Prostate gland (tissue), 2 donors: ENCODE measurements around the gene NMNAT1. TPM values are rescaled to one million over a fixed set of nuclear protein-coding genes. Genes with fewer than 3 reads are reported as not detected.
"Not testable (repeated sequence)": the region's sequence is repeated elsewhere in the genome, so short reads cannot be mapped to it uniquely, and the experiment has no call there.

Experiments
- DNase-seq: peaks from one replicate; pipeline ENCODE4 v3.0.0-alpha.2; 2019; ENCODE audit warnings: low spot score
- H3K27ac ChIP-seq, 2 donors: fragments of 200-600 bp; sonication (generic); 2 replicates each; pipeline ENCODE4 v1.5.1; 2017 to 2019
- H3K27me3 ChIP-seq: fragments of 200-600 bp; sonication (generic); replicated peaks from 2 replicates; pipeline ENCODE4 v1.5.1; 2019; ENCODE audit not compliant: insufficient read depth
- H3K36me3 ChIP-seq, 2 donors: fragments of 200-600 bp; sonication (generic); 1 replicate in 1 of 2; 2 replicates in 1 of 2; pipeline versions ENCODE4 v1.5.1 to v1.8.1; 2017 to 2019
- H3K4me1 ChIP-seq: fragments of 200-600 bp; sonication (generic); replicated peaks from 2 replicates; pipeline ENCODE4 v1.5.1; 2019
- H3K4me3 ChIP-seq, 2 donors: fragments of 200-600 bp; sonication (generic); 2 replicates each; pipeline ENCODE4 v1.5.1; 2017 to 2019
- H3K9me3 ChIP-seq: fragments of 200-600 bp; sonication (generic); 2 replicates; pipeline ENCODE4 v1.5.1; 2017
- POLR2A ChIP-seq: fragments of 450-650 bp; IDR thresholded peaks from one replicate; pipeline ENCODE4 v1.6.1; 2016; ENCODE audit warnings: antibody characterized with exemption, mild to moderate bottlenecking
- POLR2AphosphoS5 ChIP-seq: sonication (generic); formaldehyde crosslinking; IDR thresholded peaks from one replicate; pipeline ENCODE4 v1.6.1; 2017; ENCODE audit warnings: antibody characterized with exemption
- WGBS: methylation state at CpG from one replicate; pipeline ENCODE4 v1.1.5; 2018; 5-methylcytosine and 5-hydroxymethylcytosine counted together
- intact Hi-C: fragments of 100-400 bp; cut with DNase I; formaldehyde crosslinking; loops from one replicate; pipeline ENCODE4 v1.14.2; 2022
- total RNA-seq, 2 donors: library from RNA; depleted of rRNA; stranded (reverse); fragments of >200 nt; gene quantifications; one replicate each; pipeline ENCODE4 v1.1.0, GENCODE V29; 2016
- TF ChIP-seq, protein P1 (sequence below), 4 experiments: fragments of 200-600 bp in 2 of 4; fragments of 450-650 bp in 2 of 4; sonication (generic) in 2 of 4; IDR thresholded peaks; 1 replicate in 3 of 4; 2 replicates in 1 of 4; pipeline ENCODE4 v1.5.1; 2016 to 2019; ENCODE audit warnings: antibody characterized with exemption in 4 of 4, mild to moderate bottlenecking in 2 of 4, moderate library complexity in 2 of 4

The NMNAT1 gene
- total RNA-seq, 2 donors from 2014 or later, result 7.2 to 8.7 TPM

- Histone ChIP-seq H3K9me3 (no peaks in the 10 kb centered on the region), H3K4me1 (peaks cover 10% of the 10 kb centered on the region), H3K36me3 (no peaks in the 10 kb centered on the region), H3K4me3 (peak overlapping the region; percentile 35 to 49), H3K27ac (peak overlapping the region; percentile 92 to 94), H3K27me3 (no peaks in the 10 kb centered on the region)
- WGBS, result under 1% methylated on average over 33 of the region's 45 CpGs
- intact Hi-C loops, result no loop called here
- TF ChIP-seq, protein P1, sequence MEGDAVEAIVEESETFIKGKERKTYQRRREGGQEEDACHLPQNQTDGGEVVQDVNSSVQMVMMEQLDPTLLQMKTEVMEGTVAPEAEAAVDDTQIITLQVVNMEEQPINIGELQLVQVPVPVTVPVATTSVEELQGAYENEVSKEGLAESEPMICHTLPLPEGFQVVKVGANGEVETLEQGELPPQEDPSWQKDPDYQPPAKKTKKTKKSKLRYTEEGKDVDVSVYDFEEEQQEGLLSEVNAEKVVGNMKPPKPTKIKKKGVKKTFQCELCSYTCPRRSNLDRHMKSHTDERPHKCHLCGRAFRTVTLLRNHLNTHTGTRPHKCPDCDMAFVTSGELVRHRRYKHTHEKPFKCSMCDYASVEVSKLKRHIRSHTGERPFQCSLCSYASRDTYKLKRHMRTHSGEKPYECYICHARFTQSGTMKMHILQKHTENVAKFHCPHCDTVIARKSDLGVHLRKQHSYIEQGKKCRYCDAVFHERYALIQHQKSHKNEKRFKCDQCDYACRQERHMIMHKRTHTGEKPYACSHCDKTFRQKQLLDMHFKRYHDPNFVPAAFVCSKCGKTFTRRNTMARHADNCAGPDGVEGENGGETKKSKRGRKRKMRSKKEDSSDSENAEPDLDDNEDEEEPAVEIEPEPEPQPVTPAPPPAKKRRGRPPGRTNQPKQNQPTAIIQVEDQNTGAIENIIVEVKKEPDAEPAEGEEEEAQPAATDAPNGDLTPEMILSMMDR (IDR thresholded peaks at IDR 0.05), result peak in 2 of 4 experiments; percentile 21 to 43
- TF ChIP-seq POLR2AphosphoS5 (peak; percentile 94), POLR2A (peak; percentile 96)
- peak; percentile 100 for DNase-seq
These were observed 32.7 kb upstream of the NMNAT1 start for GRCh38 chr1:9910423-9911178.

- H3K27ac ChIP-seq, result peak overlapping the region in 1 of 2 donors; percentile 92
- H3K36me3 ChIP-seq, result no peaks in the 10 kb centered on the region
- peaks cover 10% of the 10 kb centered on the region for H3K4me1 ChIP-seq
- intact Hi-C loops, result no loop called here
- no peak for TF ChIP-seq POLR2A
- 79% methylated on average over 12 of the region's 12 CpGs for WGBS
- H3K27me3 ChIP-seq, result no peaks in the 10 kb centered on the region
- DNase-seq, result no peak
- H3K9me3 ChIP-seq, result no peaks in the 10 kb centered on the region
- H3K4me3 ChIP-seq, result no peak overlapping the region
These were observed 30.9 kb upstream of the NMNAT1 start for GRCh38 chr1:9912264-9912936.

GRCh38 chr1:9914610-9914937, 28.7 kb upstream of the NMNAT1 start:
- TF ChIP-seq, protein P1 (IDR thresholded peaks at IDR 0.05), result peak in 1 of 4 experiments; percentile 29
- TF ChIP-seq POLR2AphosphoS5, result no peak
- TF ChIP-seq POLR2A, result no peak
- intact Hi-C loops, result no loop called here
- H3K27ac ChIP-seq, result no peak overlapping the region
- H3K36me3 ChIP-seq, result no peaks in the 10 kb centered on the region
- DNase-seq, result no peak
- 48% methylated on average over 2 of the region's 2 CpGs for WGBS
- H3K4me1 ChIP-seq, result peaks cover 6% of the 10 kb centered on the region
- no peak overlapping the region for H3K4me3 ChIP-seq
- no peaks in the 10 kb centered on the region for H3K9me3 ChIP-seq
- H3K27me3 ChIP-seq, result no peaks in the 10 kb centered on the region

DNA sequence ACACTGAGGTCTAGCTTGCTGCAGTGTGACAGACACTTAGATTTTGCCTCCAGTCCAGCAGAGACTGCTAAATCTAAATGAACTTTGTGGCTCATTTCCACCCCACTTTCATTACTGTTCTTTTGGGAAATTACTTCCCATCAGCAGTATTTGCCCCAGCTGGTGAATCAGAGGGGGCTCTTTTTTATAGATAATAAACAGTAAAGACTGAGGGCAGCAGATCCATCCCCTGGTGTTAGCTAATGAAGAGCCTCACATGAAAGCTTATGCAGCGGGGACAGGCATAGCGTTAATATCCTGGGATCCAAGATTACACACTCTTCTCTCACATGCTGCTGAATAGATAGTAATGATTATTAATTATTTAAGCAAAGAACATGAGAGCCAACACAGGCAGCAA, 26.8 kb upstream of the NMNAT1 start:
- H3K27ac ChIP-seq, result no peak overlapping the region
- H3K4me3 ChIP-seq, result no peak overlapping the region
- no peak for DNase-seq
- 96% methylated on average over 2 of the region's 2 CpGs for WGBS
- no peaks in the 10 kb centered on the region for H3K36me3 ChIP-seq
- no peaks in the 10 kb centered on the region for H3K27me3 ChIP-seq
- intact Hi-C loops, result no loop called here
- H3K9me3 ChIP-seq, result no peaks in the 10 kb centered on the region
- peaks cover 3% of the 10 kb centered on the region for H3K4me1 ChIP-seq
- TF ChIP-seq POLR2A, result no peak
- no peak for TF ChIP-seq POLR2AphosphoS5
- TF ChIP-seq, protein P1 (IDR thresholded peaks at IDR 0.05), result no peak

DNA sequence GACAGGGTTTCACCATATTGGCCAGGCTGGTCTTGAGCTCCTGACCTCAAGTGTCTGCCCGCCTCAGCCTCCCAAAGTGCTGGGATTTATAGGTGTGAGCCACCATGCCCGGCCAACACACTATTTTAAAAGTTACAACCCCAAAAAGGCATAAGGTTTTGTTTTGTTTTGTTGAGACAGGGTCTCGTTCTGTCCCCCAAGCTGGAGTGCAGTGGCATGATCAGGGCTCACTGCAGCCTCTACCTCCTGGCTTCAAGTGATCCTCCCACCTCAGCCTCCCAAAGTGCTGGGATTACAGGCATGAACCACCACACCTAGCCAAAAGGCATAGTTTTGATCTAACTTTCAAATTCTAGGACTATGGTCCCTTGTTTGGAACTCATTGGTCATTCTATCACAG, 25.8 kb upstream of the NMNAT1 start:
- 83% methylated on average over 3 of the region's 3 CpGs for WGBS

GRCh38 chr1:9917901-9918300, 25.4 kb upstream of the NMNAT1 start:
- no peak overlapping the region for H3K27ac ChIP-seq
- no peak overlapping the region for H3K4me3 ChIP-seq
- no peaks in the 10 kb centered on the region for H3K27me3 ChIP-seq
- DNase-seq, result no peak
- H3K36me3 ChIP-seq, result no peaks in the 10 kb centered on the region
- no peaks in the 10 kb centered on the region for H3K9me3 ChIP-seq
- intact Hi-C loops, result no loop called here
- no peak for TF ChIP-seq POLR2AphosphoS5
- no peaks in the 10 kb centered on the region for H3K4me1 ChIP-seq
- WGBS, result 84% methylated on average over 1 of the region's 1 CpG

More for the DNA sequence above, 25.8 kb upstream of the NMNAT1 start:
- H3K27me3 ChIP-seq, H3K36me3 ChIP-seq, DNase-seq, H3K4me3 ChIP-seq, H3K4me1 ChIP-seq, H3K27ac ChIP-seq, intact Hi-C loops, H3K9me3 ChIP-seq: not testable (repeated sequence)
